Measurements from ENCODE around the gene BICDL2.

The BICDL2 gene

GRCh38 chr16:3029491-3030221 lies 7.1 kb downstream of the BICDL2 start:
- 91% methylated on average over 59 of the region's 59 CpGs for WGBS
- peaks cover 26% of the 10 kb centered on the region for H3K27me3 ChIP-seq (ENCODE audit: insufficient read depth, low read length)
- no peak overlapping the region for H3K9ac ChIP-seq (ENCODE audit: low read depth, low read length)
- H3K9me3 ChIP-seq (ENCODE audit: insufficient read depth, low read depth, low read length), result no peaks in the 10 kb centered on the region
- no peak overlapping the region for H3K4me3 ChIP-seq (ENCODE audit: low read length)
- H3K27ac ChIP-seq (ENCODE audit: low read depth, low read length), result no peak overlapping the region
- H3K4me1 ChIP-seq (ENCODE audit: insufficient read depth, low read length), result peaks cover 11% of the 10 kb centered on the region
- peaks cover 17% of the 10 kb centered on the region for H3K36me3 ChIP-seq (ENCODE audit: insufficient read depth, low read length)

GRCh38 chr16:3028716-3029319 lies 7.9 kb downstream of the BICDL2 start:
- WGBS, result 62% methylated on average over 15 of the region's 15 CpGs
- Histone ChIP-seq H3K4me1 (ENCODE audit: insufficient read depth, low read length) (peaks cover 11% of the 10 kb centered on the region), H3K9me3 (ENCODE audit: insufficient read depth, low read depth, low read length) (no peaks in the 10 kb centered on the region), H3K9ac (ENCODE audit: low read depth, low read length) (no peak overlapping the region), H3K4me3 (ENCODE audit: low read length) (no peak overlapping the region), H3K27me3 (ENCODE audit: insufficient read depth, low read length) (peaks cover 20% of the 10 kb centered on the region), H3K27ac (ENCODE audit: low read depth, low read length) (no peak overlapping the region), H3K36me3 (ENCODE audit: insufficient read depth, low read length) (peaks cover 17% of the 10 kb centered on the region)

- Histone ChIP-seq H3K4me1 (ENCODE audit: insufficient read depth, low read length) (peaks cover 11% of the 10 kb centered on the region), H3K9me3 (ENCODE audit: insufficient read depth, low read depth, low read length) (no peaks in the 10 kb centered on the region), H3K4me3 (ENCODE audit: low read length) (peak overlapping the region; percentile 37), H3K27me3 (ENCODE audit: insufficient read depth, low read length) (peaks cover 20% of the 10 kb centered on the region), H3K36me3 (ENCODE audit: insufficient read depth, low read length) (peaks cover 17% of the 10 kb centered on the region), H3K27ac (ENCODE audit: low read depth, low read length) (peak overlapping the region; percentile 74; the same call in 1 of the 2 replicates), H3K9ac (ENCODE audit: low read depth, low read length) (no peak overlapping the region)
- WGBS, result 6% methylated on average over 58 of the region's 58 CpGs
Observed at GRCh38 chr16:3027983-3028715, 8.6 kb downstream of the BICDL2 start.

DNA sequence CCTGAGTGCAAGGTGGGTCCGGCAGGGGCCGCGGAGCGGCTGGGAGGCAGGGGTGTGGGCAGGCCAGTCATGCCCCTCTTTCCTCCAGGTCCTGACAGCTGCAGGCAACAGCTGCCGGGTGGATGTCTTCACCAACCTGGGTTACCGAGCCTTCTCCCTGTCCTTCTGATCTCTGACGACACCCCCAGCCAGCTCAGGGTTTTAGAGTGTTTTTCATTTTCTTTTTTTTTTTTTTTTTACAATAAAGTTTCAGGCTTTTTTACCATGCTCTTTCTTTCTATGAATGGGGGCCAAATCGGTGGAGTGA lies 9.3 kb downstream of the BICDL2 start:
- Histone ChIP-seq H3K4me1 (ENCODE audit: insufficient read depth, low read length) (peaks cover 17% of the 10 kb centered on the region), H3K9ac (ENCODE audit: low read depth, low read length) (no peak overlapping the region), H3K4me3 (ENCODE audit: low read length) (no peak overlapping the region), H3K36me3 (ENCODE audit: insufficient read depth, low read length) (peaks cover 17% of the 10 kb centered on the region), H3K27me3 (ENCODE audit: insufficient read depth, low read length) (peaks cover 20% of the 10 kb centered on the region), H3K9me3 (ENCODE audit: insufficient read depth, low read depth, low read length) (no peaks in the 10 kb centered on the region), H3K27ac (ENCODE audit: low read depth, low read length) (no peak overlapping the region)
- 87% methylated on average over 7 of the region's 8 CpGs for WGBS

GRCh38 chr16:3026609-3027488 lies 9.9 kb downstream of the BICDL2 start:
- no peaks in the 10 kb centered on the region for H3K9me3 ChIP-seq (ENCODE audit: insufficient read depth, low read depth, low read length)
- no peak overlapping the region for H3K27ac ChIP-seq (ENCODE audit: low read depth, low read length)
- peaks cover 21% of the 10 kb centered on the region for H3K4me1 ChIP-seq (ENCODE audit: insufficient read depth, low read length)
- no peak overlapping the region for H3K4me3 ChIP-seq (ENCODE audit: low read length)
- H3K36me3 ChIP-seq (ENCODE audit: insufficient read depth, low read length), result peaks cover 17% of the 10 kb centered on the region
- 93% methylated on average over 24 of the region's 24 CpGs for WGBS
- H3K9ac ChIP-seq (ENCODE audit: low read depth, low read length), result no peak overlapping the region
- H3K27me3 ChIP-seq (ENCODE audit: insufficient read depth, low read length), result peaks cover 20% of the 10 kb centered on the region

DNA sequence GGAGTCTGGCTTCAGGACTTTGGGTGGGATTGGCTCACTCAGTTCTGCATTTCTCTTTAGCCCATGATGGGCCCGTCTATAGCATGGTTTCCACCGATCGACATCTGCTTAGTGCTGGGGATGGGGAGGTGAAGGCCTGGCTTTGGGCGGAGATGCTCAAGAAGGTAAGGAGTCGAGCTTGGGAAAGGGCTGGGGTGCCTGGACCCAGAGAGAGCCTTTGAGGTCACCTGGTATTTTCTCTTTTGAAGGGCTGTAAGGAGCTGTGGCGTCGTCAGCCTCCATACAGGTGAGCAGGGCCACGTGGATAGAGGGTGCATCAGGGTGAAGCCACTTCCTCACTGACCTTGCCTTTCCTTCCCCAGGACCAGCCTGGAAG lies 10.8 kb downstream of the BICDL2 start:
- peaks cover 20% of the 10 kb centered on the region for H3K27me3 ChIP-seq (ENCODE audit: insufficient read depth, low read length)
- peaks cover 17% of the 10 kb centered on the region for H3K36me3 ChIP-seq (ENCODE audit: insufficient read depth, low read length)
- no peak overlapping the region for H3K4me3 ChIP-seq (ENCODE audit: low read length)
- no peaks in the 10 kb centered on the region for H3K9me3 ChIP-seq (ENCODE audit: insufficient read depth, low read depth, low read length)
- no peak overlapping the region for H3K27ac ChIP-seq (ENCODE audit: low read depth, low read length)
- H3K9ac ChIP-seq (ENCODE audit: low read depth, low read length), result no peak overlapping the region
- 95% methylated on average over 8 of the region's 8 CpGs for WGBS
- H3K4me1 ChIP-seq (ENCODE audit: insufficient read depth, low read length), result peaks cover 21% of the 10 kb centered on the region

- Histone ChIP-seq H3K4me3 (ENCODE audit: low read length) (no peak overlapping the region), H3K9ac (ENCODE audit: low read depth, low read length) (no peak overlapping the region), H3K4me1 (ENCODE audit: insufficient read depth, low read length) (peaks cover 21% of the 10 kb centered on the region), H3K36me3 (ENCODE audit: insufficient read depth, low read length) (peaks cover 17% of the 10 kb centered on the region), H3K27ac (ENCODE audit: low read depth, low read length) (no peak overlapping the region), H3K27me3 (ENCODE audit: insufficient read depth, low read length) (peaks cover 19% of the 10 kb centered on the region), H3K9me3 (ENCODE audit: insufficient read depth, low read depth, low read length) (no peaks in the 10 kb centered on the region)
- 97% methylated on average over 18 of the region's 18 CpGs for WGBS
Observed at GRCh38 chr16:3025032-3026002, 11.4 kb downstream of the BICDL2 start.

GRCh38 chr16:3023669-3024478 lies 12.9 kb downstream of the BICDL2 start, which contains the start of the genes HCFC1R1 and THOC6:
HCFC1R1 (minus strand) TSS chr16:3023942; CDS start chr16:3023941, 1 bp downstream.
THOC6 (plus strand) TSS chr16:3024035; CDS start chr16:3024327, 292 bp downstream.
- Histone ChIP-seq H3K4me1 (ENCODE audit: insufficient read depth, low read length) (peaks cover 21% of the 10 kb centered on the region), H3K9ac (ENCODE audit: low read depth, low read length) (peak within 1 kb of the TSS; percentile 92), H3K27me3 (ENCODE audit: insufficient read depth, low read length) (peaks cover 4% of the 10 kb centered on the region), H3K9me3 (ENCODE audit: insufficient read depth, low read depth, low read length) (no peaks in the 10 kb centered on the region), H3K36me3 (ENCODE audit: insufficient read depth, low read length) (peaks cover 17% of the 10 kb centered on the region), H3K27ac (ENCODE audit: low read depth, low read length) (peak within 1 kb of the TSS; percentile 100), H3K4me3 (ENCODE audit: low read length) (peak within 1 kb of the TSS; percentile 78)
- under 1% methylated on average over 69 of the region's 69 CpGs for WGBS

- H3K27ac ChIP-seq (ENCODE audit: low read depth, low read length), result peak overlapping the region; percentile 100
- peak overlapping the region; percentile 92 for H3K9ac ChIP-seq (ENCODE audit: low read depth, low read length)
- 6% methylated on average over 6 of the region's 6 CpGs for WGBS
- peaks cover 17% of the 10 kb centered on the region for H3K36me3 ChIP-seq (ENCODE audit: insufficient read depth, low read length)
- H3K9me3 ChIP-seq (ENCODE audit: insufficient read depth, low read depth, low read length), result no peaks in the 10 kb centered on the region
- no peaks in the 10 kb centered on the region for H3K27me3 ChIP-seq (ENCODE audit: insufficient read depth, low read length)
- peak overlapping the region; percentile 78 for H3K4me3 ChIP-seq (ENCODE audit: low read length)
- peaks cover 18% of the 10 kb centered on the region for H3K4me1 ChIP-seq (ENCODE audit: insufficient read depth, low read length)
Observed at GRCh38 chr16:3023415-3023668, 13.4 kb downstream of the BICDL2 start.
